CD4-positive, alpha-beta T cell treated with Interleukin-17A for 4 hours (primary cell): Measurements from ENCODE around the gene IL32.

Experiments
- DNase-seq: peaks from one replicate; pipeline ENCODE4 v3.0.0-alpha.2; 2020; ENCODE audit warnings: mixed read lengths

The IL32 gene, protein sequence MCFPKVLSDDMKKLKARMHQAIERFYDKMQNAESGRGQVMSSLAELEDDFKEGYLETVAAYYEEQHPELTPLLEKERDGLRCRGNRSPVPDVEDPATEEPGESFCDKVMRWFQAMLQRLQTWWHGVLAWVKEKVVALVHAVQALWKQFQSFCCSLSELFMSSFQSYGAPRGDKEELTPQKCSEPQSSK

DNA sequence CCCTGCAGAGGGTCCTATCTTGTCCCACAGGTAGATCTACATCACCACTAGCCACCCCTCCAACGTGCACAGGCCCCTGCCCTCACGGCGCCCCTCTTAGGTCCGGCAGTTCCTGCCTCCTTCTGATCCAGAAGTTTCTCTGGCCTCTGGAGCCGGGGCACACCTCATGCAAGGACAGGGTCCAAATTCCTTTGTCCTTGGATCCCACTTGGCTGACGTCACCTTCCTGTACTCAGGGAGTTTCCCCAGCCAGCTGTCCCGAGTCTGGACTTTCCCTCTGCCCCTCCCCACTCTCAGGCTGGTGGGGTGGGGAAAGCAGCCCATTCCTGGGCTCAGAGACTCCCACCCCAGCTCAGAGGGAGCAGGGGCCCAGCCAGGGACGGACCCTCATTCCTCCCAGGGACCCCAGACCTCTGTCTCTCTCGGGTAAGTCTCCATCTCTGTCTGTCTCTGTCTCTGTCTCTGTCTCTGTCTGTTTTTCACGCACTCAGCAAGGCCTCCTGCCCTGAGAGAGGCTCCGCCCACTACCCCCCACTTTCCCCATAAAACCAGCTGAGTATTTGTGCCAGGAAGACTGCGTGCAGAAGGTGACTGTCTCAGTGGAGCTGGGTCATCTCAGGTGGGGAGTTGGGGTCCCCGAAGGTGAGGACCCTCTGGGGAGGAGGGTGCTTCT is at the start of gene IL32:
TSS of gene IL32 (plus strand) at position 572 of the 673 bp plus-strand sequence. CDS start 172 bp downstream, outside the sequence.
- peak; percentile 87 for DNase-seq

DNA sequence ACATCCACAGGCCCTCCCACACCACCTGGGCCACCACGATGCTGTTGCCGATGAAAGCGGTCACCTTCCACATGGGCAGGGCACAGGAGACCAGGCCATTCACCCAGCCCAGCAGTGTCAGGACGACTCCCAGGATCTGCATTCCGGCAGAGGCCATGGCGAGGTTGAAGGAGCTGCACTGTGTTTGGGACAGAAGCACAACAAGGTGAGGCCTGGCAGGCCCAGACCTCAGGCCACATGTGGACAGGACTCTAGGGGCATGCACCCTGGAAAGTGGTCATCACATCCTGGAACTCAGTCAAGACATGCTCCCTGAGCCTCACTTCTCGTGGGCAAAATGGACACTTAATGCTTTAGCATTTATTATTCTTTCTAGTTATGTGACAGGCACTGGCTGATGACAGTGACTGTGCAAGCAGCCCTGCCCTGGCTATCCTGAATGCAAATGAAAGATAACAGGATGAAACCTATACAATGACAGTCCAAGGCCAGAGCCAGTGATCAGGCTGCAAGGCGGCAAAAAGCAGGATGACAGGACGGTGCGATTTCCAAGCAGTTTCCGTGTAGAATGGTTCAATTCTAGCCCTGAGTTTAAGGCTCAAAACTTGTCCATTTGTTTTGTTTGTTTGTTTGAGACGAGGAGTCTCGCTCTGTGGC is 49.4 kb upstream of the IL32 start:
- no peak for DNase-seq

DNA sequence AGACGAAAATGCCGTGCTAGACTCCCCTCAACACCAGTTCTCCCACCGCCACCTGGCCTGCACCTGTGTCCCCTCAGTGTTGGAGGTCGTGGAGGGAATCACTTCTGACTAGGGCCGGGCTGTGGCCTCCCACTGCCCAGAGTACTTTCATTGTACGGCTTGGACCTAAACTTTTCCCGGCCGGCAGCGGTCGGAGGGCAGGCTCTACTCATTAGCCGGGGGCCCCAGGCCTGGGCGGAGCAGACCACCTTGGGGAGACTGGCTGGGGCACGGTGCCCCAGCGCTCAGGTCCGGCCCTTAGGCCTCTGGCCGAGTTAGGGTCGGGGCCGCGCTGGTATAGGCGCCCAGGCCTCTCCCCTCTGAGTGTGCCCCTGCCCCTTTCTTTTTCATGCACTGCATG is 48.1 kb upstream of the IL32 start:
- no peak for DNase-seq

DNA sequence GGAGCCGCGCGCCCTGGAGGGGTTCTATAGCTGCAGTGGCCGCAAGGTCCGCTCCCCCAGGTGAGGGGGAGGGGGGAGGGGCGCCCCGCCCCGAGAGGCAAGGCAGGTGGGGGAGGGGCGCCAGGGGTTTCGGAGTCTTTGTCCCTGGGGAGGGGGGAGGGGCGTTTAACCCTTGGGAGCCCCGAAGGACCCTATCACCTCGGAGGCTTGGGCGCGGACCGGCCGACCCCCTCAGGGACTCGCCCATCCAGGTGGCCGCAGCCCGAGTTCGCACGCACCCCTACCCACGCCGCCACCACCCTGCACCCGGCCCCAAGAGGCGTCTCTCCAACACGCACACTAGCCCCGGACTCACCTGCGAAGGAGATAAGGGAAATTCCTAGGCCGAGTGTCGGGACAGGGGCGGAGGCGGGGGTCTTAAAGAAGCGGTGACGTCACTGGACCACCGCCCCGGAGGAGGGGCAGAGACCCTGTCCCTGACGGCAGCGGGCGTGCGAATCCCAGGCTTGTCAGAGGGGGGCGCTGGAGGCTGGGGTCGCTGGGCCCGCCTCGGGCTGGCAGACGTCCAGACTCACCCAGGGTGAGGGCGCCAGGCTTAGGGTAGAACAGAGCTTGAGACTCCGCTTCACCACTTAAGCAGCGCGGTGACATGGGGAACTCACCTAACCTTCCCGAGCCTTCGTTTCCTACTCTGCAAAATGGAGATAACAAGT is 47.5 kb upstream of the IL32 start, which contains the start of gene CLDN6:
TSS of gene CLDN6 (minus strand) at position 390 of the 713 bp plus-strand sequence. CDS start 2,162 bp downstream, outside the sequence.
- peak; percentile 60 for DNase-seq

DNA sequence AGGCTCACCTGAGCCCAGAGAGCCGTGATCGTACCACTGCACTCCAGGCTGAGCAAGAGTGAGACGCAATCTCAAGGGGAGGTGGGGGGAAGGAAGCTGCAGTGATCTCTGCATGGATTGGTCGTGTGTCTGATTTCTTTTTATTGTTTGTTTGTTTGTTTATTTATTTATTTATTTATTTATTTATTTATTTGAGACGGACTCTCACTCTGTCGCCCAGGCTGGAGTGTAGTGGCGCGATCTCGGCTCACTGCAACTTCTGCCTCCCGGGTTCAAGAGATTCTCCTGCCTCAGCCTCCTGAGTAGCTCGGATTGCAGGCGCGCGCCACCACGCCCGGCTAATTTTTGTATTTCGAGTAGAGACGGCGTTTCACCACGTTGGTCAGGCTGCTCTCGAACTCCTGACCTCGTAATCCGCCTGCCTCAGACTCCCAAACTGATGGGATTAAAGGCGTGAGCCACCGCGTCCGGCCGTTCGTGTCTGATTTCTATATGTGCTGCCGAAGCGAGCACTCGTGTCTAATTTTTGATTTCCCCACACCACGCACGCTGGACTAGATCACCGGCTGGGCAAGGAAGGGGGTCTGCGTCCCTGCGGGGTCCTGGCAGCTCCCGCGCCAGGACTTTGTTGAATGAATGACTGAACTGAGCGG is 45.7 kb upstream of the IL32 start:
- DNase-seq: no peak

DNA sequence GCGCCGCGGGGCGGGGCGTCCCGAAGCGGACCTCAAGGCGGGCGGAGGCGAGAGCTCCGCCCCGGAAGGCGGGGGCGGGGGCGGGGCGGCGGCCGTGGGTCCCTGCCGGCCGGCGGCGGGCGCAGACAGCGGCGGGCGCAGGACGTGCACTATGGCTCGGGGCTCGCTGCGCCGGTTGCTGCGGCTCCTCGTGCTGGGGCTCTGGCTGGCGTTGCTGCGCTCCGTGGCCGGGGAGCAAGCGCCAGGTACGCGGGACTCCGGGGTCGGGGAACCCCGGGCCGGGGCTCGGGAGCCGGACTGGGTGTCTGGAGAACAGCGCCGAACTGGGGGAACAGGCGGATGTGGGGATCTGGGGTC is 45.2 kb upstream of the IL32 start, which contains the start of gene TNFRSF12A:
TSS of gene TNFRSF12A (plus strand) at position 122 of the 357 bp plus-strand sequence. CDS start at position 152, 30 bp downstream.
- DNase-seq: peak; percentile 84

DNA sequence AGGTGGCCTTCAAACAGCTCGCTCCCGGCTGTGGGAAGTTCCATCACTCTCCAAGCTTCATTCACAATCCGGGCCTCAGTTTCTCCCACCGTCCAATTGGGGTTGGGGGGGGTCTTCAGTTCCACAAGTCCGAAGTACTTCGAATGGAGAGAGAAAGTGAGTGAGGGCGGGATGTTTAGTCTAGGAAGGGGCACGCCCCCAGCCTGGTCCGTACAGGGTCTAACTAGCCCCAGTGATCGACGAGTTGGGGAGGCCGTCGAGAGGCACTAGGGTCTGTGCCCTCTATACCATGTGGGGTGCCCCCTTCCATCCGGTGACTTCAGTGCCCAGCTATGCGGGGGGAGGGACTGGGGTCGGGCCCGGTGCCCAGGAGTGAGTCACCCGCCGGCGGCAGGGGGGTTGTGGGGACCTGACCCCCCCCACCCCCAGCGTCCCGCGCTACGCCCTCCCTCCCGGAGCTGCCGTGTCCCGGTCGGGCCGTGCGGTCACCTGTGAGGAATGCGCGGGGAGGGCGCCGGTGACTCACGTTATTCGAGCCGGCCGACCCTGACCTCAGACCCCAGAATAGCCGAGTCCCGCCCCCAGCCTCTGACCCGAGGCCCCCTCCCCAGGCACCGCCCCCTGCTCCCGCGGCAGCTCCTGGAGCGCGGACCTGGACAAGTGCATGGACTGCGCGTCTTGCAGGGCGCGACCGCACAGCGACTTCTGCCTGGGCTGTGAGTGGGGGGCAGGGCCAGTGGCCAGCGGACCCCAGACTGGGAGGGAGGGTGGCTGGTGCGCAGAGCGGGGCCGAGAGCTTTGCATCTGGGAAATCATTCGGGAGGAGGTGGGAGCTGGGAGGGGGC is 44.6 kb upstream of the IL32 start:
- DNase-seq: peak; percentile 88

DNA sequence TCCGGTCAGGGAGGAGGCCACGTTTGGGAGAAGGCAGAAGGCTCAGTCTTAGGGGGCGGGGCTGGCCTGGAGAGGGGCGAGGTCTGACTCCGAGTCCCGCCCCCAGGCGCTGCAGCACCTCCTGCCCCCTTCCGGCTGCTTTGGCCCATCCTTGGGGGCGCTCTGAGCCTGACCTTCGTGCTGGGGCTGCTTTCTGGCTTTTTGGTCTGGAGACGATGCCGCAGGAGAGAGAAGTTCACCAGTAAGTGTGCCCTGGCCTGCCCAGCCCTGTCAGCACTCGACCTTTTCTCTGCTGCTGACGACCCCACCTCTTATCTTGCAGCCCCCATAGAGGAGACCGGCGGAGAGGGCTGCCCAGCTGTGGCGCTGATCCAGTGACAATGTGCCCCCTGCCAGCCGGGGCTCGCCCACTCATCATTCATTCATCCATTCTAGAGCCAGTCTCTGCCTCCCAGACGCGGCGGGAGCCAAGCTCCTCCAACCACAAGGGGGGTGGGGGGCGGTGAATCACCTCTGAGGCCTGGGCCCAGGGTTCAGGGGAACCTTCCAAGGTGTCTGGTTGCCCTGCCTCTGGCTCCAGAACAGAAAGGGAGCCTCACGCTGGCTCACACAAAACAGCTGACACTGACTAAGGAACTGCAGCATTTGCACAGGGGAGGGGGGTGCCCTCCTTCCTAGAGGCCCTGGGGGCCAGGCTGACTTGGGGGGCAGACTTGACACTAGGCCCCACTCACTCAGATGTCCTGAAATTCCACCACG is 43.8 kb upstream of the IL32 start:
- peak; percentile 92 for DNase-seq

DNA sequence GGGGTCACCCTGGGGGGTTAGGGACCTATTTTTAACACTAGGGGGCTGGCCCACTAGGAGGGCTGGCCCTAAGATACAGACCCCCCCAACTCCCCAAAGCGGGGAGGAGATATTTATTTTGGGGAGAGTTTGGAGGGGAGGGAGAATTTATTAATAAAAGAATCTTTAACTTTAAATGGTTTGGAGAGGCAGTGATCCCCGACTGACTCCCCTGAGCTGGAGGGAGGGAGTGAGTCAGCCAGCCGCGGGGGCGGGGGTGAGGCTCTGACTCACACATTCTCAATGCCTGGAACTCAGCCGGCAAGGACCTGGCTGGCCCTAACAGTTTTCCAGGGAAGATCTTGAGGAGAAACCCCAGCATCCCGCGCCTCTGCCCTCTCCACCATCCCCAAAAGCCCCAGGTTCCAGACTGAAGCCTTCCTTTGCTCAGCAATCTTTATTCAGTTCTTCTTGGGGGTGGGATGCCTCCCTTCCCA is 43.2 kb upstream of the IL32 start:
- DNase-seq: peak; percentile 92

DNA sequence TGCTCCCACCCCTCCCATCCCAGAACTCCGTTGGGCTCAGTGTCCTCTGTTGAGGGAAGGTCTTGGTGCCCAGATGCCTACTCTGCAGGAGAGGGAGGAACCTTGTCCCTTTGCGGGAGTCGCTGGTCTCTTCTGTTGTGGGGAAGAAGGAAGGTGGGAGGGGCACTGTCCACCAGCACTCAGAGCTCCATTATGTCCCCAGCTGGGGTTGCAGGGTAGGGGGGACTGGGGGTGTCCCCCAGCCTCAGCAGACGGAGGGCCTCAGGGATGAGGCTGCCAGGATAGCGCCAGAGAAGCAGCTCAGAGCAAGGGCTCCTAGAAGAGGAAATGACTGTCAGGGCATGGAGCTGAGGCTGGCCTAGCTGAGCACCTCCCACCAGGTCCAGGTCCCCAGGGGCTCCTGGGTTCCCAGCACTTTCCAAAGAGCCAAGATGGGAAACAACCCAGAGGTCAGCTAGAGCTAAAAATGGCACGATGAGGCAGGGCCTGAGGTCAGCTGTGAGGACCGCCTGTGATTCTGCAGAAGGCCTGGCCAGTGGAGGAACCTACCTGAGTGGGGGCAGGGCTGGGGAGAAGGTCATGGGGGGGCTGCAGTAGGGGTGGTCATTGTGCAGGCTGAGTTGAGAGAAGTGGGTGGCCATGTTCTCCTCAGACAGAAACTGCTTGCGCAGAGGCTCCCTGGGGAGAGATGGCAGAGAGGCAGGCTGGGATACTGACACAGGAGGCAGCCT is 42.6 kb upstream of the IL32 start:
- DNase-seq: peak; percentile 42

DNA sequence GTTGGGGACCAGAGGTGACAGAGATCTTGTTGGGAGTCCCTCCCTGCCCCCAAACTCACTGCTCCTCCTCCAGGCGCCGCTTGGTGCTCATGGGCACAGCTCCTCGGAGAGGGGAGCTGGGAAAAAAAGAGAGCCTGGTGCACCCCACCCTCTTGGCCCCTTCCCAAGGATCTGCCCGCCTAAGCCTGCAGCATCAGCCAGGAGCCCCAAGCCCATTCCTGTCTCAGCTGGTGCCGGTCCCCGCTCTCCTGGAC is 42.1 kb upstream of the IL32 start:
- DNase-seq: peak; percentile 47

DNA sequence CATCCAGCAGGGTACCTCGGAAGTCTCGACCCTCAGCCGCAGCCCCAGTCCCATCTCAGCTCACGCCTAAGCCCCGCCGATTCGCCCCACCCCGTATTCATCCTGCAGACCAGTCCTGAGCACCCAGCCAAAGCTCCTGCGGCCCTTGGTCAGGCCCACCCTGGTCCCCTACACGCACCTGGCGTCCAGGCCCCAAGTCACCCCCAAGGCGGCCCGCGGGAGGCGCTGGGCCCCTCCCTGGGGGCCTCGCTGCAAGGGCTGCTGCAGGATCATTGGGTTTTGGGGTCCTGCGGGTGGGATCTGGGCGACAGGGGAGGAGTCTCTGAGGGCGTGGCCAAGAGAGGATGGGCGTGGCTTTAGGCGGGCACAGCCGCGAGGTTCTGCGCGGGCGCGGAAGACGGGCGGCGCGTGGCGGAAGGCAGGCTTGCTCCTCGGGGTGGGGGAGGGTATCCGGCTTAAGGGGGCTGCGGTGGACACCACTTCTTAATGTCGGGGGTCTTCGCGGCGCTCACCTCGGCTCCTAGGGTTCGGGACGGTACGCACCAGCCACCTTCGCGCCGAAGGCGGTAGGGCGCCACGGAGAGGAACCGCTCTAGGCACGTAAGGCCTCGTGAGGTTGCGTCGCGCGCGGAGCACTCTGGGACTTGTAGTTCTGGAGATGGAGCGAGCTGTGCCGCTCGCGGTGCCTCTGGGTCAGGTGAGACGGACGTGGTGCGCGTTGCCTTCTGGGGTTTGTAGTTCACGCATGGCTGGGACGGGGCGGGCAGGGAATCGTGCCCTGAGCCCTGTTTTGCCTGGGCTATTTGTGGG is 41.6 kb upstream of the IL32 start, which contains the start of the genes HCFC1R1 and THOC6:
TSS of gene HCFC1R1 (minus strand) at position 274 of the 810 bp plus-strand sequence. CDS start at position 273, 1 bp downstream.
TSS of gene THOC6 (plus strand) at position 367 of the 810 bp plus-strand sequence. CDS start at position 659, 292 bp downstream.
- DNase-seq: peak; percentile 98

DNA sequence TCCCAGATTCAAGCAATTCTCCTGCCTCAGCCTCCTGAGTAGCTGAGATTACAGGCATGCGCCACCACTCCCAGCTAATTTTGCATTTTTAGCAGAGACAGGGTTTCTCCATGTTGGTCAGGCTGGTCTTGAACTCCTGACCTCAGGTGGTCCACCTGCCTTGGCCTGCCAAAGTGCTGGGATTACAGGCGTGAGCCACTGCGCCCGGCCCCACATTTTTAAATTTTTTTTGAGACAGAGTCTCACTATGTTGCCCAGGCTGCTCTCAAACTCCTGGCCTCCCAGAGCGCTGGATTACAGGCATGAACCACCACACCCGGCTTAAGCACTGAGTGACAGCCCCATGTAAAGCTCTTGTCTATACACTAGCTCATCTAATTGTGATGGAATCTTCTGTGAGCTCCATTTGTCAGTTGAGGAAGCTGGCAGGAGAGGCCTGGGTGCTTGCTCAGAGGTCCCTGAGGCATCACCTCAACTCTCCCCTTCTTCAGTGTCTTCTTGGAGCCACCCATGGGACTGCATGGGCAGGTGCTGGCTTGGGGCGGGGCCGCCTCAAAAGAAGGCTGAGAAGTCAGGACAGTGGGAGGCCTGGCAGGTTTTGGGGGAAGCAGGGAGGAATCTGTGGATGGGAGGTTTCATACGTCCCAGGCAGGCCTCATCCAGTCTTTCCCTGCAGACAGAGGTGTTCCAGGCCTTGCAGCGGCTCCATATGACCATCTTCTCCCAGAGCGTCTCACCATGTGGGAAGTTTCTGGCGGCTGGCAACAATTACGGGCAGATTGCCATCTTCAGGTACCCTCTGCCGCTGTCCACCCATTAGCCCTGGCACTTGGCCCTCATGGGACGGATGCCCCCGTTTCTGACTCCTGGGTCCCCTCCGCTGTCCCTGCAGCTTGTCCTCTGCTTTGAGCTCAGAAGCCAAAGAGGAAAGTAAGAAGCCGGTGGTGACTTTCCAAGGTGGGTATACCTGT is 40.1 kb upstream of the IL32 start:
- DNase-seq: no peak

DNA sequence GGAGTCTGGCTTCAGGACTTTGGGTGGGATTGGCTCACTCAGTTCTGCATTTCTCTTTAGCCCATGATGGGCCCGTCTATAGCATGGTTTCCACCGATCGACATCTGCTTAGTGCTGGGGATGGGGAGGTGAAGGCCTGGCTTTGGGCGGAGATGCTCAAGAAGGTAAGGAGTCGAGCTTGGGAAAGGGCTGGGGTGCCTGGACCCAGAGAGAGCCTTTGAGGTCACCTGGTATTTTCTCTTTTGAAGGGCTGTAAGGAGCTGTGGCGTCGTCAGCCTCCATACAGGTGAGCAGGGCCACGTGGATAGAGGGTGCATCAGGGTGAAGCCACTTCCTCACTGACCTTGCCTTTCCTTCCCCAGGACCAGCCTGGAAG is 39.4 kb upstream of the IL32 start:
- no peak for DNase-seq

DNA sequence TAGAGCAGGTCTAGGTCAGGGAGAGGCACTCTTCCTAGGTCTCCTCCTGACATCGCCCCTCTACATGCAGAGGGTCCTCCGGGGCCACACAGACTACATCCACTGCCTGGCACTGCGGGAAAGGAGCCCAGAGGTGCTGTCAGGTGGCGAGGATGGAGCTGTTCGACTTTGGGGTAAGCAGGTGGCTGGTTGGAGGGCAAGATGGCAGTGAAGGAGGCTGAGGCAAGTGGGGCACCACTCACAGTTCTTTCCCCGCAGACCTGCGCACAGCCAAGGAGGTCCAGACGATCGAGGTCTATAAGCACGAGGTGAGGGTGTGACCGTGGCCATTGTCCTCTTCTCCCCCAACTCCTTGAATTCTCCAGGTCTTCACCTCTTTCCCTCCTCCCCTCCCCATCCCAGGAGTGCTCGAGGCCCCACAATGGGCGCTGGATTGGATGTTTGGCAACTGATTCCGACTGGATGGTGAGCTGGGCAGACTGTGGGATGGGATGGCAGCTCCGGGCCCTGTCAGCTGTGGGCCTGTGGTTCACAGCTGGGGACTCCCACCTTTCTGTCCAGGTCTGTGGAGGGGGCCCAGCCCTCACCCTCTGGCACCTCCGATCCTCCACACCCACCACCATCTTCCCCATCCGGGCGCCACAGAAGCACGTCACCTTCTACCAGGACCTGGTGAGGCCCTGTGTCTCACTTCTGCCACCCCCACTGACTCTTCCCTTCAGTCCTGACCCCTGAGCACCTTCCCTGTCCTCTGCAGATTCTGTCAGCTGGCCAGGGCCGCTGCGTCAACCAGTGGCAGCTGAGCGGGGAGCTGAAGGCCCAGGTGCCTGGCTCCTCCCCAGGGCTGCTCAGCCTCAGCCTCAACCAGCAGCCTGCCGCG is 38.6 kb upstream of the IL32 start:
- no peak for DNase-seq

DNA sequence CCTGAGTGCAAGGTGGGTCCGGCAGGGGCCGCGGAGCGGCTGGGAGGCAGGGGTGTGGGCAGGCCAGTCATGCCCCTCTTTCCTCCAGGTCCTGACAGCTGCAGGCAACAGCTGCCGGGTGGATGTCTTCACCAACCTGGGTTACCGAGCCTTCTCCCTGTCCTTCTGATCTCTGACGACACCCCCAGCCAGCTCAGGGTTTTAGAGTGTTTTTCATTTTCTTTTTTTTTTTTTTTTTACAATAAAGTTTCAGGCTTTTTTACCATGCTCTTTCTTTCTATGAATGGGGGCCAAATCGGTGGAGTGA is 38.0 kb upstream of the IL32 start:
- DNase-seq: no peak
